Muscle of arm (tissue), 12 donors: ENCODE measurements around the gene ESRP2. TPM values are rescaled to one million over a fixed set of nuclear protein-coding genes. Genes with fewer than 3 reads are reported as not detected.

Experiments
- DNase-seq: peaks from one replicate; pipeline ENCODE4 v3.0.0-alpha.2; 2013
- polyA plus RNA-seq, 12 donors: library from polyadenylated mRNA; unstranded; fragments of 120-200 nt; gene quantifications; one replicate each; pipeline ENCODE4 v1.2.1, GENCODE V29; 2013; ENCODE audit not compliant: insufficient read length in 12 of 12

ESRP2 gene
- polyA plus RNA-seq, 12 donors, result 0.31 to 31.4 (median 0.78) TPM; not detected in 1

DNA sequence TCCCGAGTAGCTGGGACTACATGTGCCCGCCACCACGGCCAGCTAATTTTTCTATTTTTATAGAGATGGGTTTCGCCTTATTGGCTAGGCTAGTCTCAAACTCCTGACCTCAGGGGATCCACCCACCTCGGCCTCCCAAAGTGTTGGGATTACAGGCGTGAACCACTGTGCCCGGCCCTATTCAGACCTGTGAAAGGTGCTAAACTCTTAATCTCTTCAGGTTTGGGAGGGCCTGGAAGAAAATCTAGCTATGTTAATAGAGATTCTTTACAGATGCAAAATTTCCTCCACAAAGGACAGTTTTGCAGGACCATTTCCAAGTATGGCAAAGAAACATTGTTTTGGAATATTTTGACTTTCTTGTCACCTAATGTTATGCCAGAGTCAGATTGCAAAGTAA is 6.2 kb upstream of the ESRP2 start:
- no peak for DNase-seq

DNA sequence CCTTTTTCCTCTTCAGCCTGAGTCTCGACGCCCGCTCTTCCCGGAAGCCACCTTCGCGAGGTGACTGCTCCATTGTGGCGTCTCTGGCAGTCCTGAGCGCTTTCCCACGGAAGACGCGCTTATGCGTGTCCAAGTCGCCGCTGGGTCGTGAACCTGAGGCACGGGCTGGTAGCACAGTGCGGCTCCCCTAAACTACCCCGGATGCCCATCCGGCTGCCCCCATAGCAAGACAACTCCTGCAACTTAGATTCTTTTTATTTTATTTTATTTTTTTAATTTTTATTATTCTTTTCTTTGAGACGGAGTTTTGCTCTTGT is 2.1 kb upstream of the ESRP2 start:
- DNase-seq, result no peak

DNA sequence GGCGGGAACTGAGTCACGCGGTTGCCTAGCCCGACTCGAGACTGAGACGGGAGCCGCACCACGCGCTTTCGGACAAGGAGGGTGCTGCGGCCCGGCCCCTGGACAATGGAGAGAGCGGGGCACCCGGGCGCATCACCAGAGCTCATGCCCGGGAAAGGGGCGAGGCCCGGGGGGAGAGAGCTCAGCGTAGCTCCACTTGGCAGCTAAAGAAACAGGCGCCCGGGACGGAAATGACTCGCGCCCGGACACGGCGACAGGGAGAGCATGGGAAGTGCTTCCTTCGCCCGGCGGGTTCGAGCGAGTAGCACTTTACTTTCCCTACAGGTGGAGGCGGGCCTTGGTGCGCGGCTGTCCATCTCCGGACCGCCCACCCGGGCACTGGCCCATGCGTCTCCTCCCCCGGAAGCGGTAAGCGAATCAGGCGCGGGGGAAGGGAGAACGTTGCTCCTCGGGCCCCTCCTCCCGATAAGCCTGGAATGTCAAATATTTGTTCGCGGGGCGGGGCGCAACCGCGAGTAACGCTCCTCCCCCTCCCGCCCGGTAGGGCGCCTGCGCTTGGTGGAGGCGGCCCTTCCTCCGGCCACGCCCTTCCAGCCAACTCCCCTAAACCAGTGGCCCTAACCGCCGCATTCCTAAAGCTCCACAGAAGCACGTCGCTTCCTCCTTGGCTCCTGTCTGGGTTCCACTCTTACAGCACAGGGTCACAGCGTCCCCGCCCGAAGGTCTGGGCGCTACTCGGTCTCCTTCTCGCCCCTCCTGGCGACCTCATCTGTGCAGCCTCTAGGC is 1.5 kb upstream of the ESRP2 start:
- peak; percentile 96 for DNase-seq

DNA sequence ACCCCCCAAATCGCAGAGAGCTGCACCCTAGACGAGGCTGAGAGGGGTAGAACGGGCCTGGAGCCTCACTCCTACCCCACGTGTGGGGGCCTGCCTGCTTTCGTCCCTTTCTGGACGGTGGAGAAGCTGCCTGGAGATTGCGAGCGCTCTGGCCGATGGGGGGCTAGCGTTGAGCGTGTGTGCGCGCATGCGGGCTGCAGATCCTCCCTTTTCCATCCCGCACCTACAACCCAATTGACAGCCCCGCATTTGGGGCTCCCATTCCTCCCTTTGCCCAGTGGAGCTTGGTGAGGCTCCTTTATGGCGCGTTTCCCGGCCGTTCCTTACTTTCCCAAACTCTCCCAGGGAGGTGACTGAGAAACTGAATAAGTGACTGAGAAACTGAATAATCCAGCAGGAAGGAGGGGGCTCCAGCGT is 907 bp upstream of the ESRP2 start:
- DNase-seq, result peak; percentile 41

DNA sequence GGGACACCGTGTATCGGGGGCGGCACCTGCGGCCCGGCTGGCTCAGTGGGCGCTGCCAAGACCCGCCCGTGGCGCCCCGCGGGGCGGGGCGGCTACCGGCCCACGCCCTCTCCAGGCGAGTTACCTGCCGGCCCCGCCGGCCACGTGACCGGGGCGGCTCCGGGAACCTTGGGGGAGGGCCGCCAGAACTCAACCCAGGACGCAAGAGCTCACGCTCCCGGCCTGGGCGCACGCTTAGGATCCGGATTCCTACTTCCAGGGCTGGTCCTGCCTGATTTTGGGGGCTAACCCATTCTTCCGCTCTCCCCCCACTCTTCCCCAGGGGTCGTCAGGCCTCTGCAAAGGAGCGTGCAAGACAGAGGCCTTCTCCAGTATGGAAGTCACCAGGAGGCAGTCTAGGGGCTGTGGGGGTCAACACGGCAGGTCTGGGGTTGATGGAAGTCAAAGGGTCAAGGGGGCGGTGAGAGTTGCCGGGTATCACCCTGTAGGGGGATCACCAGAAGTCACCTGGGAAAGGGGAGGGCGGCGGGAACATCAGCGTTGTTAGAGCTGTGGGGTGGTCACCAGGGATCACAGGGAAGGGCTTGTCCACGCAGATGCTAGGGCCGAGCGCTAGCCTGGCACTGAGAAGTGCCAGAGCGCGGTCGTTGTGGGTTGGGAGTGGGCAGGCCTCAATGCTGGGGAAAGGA is 354 bp upstream of the ESRP2 start:
- DNase-seq, result no peak

DNA sequence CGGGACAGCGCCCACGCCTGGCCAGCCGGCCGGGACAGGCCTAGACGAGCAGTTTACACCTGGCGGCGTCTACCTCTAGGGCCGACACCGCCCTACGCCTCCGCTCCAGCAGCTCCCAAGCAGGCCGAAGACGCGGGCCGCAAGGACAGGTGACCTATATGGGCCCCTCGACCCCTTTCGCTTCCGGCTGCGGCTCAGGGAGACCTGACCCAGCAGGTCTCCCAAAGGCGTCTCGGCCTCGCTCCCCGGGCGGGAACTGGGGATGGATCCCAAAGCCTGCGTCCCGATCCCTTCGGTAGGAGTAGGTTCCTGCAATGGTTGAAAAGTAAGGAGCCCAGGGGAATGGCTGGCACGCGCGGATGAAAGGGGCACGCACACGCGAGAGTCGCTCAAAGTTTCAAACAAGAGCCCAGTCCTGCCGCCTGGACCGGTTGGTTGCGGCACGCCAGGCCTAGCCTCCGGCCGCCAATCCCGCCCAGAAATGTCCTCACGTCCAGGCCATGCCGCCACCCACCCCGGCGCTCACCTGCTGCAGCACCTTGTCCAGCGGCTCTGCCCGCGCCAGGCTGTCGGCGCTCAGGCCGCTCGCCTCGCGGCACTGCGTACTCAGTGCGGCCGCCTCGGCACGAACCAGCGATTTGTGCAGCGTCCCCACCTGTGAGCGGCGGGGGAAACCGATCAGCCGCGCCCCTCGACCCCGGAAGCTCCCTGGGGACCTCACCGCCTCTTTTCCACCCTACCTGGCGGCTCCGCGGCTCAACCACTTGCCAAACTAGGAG is 630 bp downstream of the ESRP2 start:
- DNase-seq, result no peak

DNA sequence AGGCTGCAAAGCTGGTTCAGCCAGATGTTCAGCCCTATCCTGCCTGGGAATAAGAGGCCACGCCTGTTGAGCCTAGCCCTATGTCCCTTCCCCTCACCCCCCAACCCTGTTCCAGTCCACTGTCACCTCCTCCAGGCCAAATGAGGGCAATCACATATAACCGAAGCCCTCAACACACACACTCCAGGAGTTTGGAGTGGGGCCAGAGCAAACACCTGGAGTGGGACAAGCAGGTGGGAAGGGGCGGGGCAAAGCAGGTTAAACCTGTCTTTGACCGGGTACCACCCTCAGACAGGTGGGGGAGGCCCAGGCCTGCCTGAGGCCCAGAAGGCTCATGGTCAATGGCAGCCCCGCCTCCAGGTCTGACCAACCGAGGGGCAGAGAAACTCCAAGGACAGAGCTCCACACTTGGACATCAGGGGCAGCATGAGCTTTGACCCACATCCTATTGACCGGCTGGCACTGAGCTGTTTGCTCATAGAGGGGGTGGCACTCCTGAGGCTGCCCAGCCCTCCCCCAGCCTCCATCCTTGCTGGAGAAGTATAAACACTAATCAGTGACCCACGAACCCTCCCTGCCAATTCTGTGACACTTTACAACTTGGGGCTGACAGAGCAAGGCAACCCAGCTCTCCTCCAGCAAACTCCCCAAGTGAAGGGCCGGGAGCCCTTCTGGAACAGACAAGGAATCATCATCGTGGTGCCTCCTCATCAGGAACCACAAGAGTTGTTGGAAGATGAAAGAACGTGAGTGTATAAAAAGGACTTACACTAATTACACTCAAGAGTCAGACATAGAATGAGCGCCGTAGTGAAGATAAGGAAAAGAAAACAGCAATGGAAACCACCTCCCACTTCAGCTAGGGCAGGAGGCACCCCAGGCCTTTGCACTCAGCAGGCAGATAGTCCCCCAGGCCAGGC is 1.5 kb downstream of the ESRP2 start:
- DNase-seq, result no peak

DNA sequence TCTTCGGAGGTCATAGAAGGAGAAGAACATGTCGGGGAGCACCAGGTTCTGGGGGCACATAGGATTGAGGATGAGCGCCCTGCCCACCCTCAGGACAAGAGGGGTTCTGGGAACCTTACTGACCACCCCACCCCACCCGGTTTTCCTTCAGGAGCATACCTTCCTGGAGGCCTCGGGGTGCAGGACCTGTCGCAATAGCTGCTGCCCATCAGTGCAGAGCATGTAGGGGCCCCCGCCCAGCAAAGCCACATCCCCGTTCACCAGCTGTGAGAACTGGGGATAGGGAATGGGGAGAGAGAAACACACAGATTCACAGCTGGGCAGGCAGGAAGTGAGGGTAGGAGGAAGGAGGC is 2.1 kb downstream of the ESRP2 start:
- no peak for DNase-seq

DNA sequence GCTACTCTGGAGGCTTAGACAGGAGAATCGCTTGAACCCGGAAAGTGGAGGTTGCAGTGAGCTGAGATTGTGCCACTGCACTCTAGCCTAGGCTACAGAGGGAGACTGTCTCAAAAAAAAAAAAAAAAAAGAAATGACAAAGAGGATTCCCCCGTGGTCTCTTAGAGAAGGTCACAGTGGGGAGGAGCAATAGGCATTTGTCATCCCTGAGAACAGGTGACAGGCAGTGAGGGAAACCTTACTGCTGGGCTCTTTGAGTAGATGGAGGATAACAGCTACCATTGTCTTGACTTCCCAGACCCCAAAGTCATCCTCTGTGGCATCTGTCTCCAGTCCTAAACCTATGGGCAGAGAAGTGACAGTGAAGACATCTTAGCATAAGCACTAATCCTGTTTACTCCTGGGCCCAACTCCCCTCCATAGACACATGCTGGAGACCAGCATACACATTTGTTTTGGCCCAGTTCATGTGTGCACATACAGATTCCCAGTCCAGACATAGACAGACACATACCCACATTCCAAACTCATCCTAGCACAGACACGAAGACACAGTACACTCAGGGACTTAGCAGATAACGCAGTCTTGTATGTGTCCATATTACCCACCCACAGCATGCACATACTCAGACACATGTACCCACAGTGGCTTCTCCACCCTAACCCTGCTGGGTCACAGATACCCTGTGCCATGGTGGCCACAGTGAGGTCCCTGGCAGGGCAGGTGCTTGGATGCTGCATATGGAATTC is 2.7 kb downstream of the ESRP2 start:
- no peak for DNase-seq

DNA sequence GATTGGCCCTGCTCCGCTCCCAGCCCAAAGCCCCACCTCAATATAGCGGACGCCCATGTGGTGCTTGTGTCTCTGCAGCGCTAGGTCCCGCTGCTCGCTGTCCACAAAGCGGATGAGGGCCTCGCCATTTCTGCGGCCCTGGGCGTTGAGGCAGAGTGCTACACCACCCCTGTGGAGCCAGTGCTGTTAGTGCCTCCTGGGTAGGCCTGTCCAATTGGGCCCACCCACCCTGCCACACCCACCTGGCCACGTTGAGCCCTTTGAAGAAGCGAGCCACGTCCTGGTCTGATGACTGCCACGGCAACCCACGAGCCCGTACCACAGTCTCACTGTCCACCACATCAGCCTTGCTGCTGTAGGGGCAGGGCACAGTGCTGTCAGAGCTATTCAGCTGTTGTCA is 3.6 kb downstream of the ESRP2 start:
- DNase-seq, result no peak

DNA sequence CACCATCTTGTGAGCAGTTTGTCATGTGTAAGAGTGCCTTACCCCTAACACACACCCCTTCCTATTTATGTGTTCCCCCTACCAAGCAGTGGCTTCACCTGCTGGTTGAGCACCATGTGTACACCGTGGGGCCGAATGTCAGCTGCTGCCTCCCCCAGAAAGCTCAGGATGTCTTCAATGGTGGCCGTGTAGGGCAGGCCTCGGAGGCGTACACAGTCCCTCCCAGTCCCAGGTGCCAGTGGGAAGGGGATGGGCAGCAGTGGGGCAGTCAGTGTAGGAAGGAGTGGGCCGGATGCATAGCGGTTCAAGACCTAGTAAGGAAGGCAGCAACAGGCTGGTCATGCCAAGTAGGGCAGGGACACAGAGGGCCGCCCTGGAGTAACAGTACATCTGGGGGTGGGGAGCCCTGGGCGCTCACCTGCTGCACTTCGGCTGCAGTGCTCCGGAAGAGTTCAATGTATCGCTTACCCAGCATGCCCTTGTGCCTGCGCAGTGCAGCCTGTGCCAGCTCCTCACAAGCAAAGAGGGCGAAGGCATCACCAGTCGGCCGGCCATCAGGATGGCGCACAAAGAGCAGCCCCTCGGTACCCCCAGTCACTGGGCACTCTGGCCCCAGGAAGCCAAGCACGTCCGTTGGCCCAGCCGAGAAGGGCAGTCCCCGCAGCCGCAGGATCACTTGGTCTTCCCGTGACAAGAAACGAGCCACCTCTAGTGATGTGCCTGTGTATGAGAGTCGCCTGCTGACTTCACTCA is 4.4 kb downstream of the ESRP2 start:
- DNase-seq, result no peak

DNA sequence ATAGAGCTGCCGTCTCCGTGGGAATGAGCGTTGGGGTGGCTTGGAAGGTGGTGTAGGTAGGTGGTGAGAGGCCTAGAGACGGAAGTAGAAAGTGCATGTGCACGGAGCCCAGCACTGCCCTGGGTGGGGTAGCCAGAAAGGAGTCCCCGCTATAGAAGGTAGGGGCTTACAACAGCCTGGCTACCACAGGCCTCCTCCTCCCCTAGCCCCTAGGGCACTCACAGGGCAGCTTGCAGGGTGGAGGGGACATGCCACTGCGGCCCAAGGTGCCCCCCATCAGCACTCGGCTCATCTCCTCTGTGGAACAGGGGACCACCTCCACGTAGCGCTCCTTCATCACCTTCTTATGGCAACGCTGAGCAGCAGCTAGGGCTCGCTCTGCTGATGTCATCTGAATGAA is 5.0 kb downstream of the ESRP2 start:
- DNase-seq, result no peak

DNA sequence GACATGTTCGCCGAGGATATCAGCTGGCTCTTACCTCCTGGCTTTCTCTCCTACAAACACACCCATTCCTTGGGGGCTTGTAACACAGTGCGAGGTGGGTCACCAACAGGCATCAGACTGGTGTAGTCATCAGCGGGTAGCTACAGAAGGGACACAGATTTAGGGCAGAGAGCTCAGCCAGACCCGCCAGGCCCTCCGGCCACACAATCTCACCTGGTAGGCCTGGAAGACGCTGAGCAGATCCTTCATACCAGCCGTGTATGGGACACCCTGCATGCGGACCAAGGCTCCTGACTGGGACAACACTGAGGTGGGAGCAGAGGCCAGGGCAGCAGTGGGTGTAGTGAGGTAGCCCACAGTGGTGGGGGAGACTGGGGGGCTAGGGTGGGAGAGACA is 5.8 kb downstream of the ESRP2 start:
- DNase-seq, result no peak

DNA sequence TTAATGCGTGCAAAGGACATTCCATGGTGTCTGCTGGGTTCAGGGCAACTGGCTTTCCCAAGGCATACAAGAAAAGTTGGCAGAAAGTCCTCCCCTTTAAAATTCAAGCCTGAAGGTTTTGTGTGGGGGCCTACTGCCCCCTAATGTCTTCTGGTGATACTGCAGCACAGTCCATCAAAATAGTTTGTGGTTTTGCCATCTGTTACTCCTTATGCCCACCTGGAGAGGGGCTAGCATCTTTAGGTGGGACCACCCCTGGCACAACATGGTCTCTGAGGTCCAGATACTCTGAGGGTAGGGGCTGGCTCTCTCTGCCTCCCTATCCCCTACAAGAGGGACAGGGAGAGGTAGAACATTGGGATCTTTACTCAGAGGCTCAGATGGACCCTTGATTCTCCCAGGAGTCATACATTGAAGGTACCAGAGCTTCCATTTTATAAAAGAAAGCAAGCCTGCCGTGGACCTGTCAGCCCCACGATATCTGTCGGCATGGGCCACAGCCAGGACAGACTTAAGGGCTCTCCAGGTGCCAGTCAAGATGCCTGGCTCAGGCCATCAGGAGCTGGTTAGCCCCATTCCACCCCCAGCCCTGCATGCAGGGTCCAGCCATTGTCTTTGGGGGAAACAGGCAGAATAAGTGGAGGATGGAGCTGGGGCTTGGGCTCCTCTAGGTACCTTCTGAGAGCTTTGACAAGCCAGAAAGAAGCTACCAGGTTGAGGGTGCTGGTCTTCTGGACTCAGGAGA is 6.3 kb downstream of the ESRP2 start:
- peak; percentile 55 for DNase-seq

DNA sequence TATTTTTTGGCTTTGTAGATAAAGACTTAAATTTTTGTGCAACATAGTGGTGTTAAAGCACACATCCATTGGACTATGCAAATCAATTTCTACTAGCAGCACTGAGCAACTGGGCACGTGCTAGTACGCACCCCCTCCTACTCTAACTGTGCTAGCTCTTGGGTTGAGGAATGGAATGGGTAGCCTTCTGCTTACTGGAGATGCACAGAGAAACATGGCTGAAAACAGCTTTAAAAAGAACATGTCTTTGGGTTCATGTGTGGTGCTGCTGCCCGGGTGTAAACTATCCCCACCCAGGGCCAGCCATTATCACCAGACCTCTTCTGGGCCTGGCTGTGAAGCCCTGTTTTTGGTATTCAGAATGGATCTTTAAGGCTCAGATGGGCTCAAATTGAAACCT is 7.3 kb downstream of the ESRP2 start:
- no peak for DNase-seq

DNA sequence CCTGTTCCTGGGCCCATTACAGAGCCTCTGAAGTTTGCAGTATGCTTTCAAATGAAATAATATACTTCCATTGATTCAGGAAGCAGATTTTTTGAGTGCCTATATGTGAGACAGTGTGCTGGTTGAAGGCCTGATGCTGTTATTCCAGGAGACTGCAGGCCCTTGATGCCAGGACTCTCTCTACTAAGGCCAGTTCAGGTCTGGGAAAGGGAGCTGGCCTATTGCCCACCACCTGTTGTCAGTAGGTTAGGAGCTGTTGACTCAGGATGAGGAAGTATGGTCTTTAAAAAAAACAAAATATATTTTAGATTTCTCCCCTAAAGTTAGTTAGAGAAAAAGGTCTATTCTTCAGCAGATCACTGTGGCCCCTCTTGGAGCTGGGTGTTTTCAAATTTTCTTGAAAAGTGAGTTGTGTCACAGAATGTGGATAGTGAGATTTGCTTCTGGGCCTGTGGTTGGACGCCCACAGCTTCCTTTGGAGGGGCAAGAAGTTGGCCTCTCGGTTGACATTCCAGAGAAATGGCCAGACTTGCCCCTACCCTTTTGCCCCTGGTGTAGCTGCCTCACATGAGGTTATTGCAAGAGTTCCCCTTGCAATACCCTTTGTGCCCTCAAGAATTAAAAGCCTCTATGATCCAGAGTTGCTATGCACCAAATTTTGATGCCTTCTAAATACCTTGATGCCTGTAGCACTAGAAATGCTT is 7.9 kb downstream of the ESRP2 start:
- no peak for DNase-seq

DNA sequence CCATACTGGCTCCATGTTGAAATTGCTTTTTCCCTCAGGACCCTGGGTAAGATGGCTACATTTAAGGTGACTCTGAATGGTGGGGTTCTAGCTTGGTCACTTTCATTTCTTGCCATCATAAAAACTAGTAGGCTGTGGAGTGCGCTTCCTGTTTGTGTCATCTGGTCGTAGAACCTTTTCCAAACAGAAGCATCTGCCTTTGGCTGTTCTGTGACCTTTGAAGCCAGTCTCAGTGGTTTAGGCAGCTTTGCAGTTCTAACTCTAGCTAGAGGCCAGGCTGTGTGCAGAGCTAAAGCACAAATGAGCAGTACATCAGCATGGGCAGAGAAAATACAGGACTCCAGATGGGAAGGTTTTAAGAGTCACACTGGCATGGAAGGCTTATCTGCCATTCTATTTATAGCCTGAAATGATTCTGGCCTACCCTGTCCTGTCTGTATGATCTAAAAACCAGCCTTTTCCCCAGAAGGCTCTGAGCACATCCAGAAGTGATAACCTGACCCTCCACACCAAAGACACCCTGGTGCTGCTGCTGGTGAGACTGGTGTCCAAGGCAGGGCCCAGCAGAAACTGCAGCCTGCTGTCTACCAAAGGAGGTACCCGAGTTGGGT is 8.6 kb downstream of the ESRP2 start:
- DNase-seq, result no peak

DNA sequence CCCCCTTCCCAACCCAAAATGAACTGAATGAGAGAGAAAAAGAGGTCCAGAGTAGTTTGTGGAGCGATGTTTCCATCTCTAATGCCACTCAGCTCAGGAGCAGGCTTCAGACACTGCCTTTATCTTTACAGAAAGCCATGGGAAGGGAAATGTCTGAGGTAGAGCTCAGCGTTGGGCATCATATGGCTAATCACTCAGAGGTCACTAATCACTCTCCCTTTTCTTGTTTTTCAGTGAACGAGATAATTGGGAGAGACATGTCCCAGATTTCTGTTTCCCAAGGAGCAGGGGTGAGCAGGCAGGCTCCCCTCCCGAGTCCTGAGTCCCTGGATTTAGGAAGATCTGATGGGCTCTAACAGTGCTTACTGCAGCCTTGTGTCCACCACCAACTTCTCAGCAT is 9.8 kb downstream of the ESRP2 start:
- DNase-seq, result no peak

DNA sequence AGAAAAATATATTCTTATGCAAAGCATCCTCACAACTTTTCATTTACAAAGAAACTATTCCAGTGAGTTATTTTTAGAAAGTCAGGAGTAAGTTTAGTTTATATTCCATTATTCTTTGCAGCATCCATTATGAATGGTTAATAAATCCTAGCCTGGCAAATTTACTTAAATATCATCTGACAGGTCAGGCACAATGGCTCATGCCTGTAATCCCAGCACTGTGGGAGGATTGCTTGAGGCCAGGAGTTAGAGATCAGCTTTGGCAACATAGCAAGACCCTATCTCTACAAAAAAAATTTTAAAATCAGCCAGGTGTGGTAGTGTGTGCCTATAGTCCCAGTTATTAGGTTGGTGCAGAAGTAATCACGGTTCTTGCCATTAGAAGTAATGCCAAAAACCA is 12.9 kb downstream of the ESRP2 start:
- DNase-seq, result no peak
